Tibial nerve (tissue), 3 donors: ENCODE measurements around the gene LSAMP.

Experiments
- CTCF ChIP-seq, 5 experiments: fragments of 200-600 bp in 3 of 5; fragments of 450-650 bp in 2 of 5; sonication (generic) in 3 of 5; IDR thresholded peaks; one replicate each; pipeline ENCODE4 v1.5.1; 2016 to 2019; ENCODE audit warnings: antibody characterized with exemption in 5 of 5, mild to moderate bottlenecking in 3 of 5, moderate library complexity in 2 of 5
- POLR2A ChIP-seq, 2 donors: fragments of 450-650 bp; IDR thresholded peaks; one replicate each; pipeline ENCODE4 v1.6.1; 2017; ENCODE audit warnings: antibody characterized with exemption in 2 of 2, mild to moderate bottlenecking in 2 of 2, moderate library complexity in 2 of 2

GRCh38 chr3:116007000-116007399, 438.3 kb downstream of the LSAMP start:
- TF ChIP-seq CTCF (IDR thresholded peaks at IDR 0.05) (no peak), POLR2A (IDR thresholded peaks at IDR 0.05) (no peak)
